ENCODE measurements around the gene SLAIN2. TPM values are rescaled to one million over a fixed set of nuclear protein-coding genes. Genes with fewer than 3 reads are reported as not detected.

SLAIN2 gene
- total RNA-seq, 1 donor from 2014 or later = 62.9 TPM

GRCh38 chr4:48334236-48334635 is 7.1 kb upstream of the SLAIN2 start:
- no peak for DNase-seq (ENCODE audit: low read depth)

DNA sequence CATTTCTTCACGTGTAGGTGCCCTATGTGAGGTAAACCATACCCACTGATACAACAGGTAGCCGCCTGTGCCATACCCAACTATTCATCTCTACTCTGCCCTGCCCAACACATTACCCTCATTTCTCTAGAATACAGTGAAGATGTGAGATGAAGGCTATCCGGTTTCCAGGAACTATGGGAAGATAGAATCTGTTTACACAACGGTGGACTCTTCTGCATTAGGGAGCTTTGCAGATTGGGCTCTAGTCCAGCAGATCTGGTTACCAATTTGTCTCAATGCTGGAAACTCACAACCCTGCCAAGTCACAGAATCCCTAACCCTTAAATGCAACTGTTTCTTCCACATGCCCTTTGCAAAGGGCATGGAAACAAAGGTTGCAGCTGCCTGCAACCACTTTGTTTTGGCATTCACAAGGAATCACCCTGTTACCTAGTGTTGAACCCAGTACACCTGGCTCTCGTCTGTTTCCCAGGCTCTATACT is 6.4 kb upstream of the SLAIN2 start:
- peak; percentile 81 for DNase-seq (ENCODE audit: low read depth)

- DNase-seq (ENCODE audit: low read depth) = no peak
Observed at GRCh38 chr4:48336146-48336870, 5.0 kb upstream of the SLAIN2 start.

DNA sequence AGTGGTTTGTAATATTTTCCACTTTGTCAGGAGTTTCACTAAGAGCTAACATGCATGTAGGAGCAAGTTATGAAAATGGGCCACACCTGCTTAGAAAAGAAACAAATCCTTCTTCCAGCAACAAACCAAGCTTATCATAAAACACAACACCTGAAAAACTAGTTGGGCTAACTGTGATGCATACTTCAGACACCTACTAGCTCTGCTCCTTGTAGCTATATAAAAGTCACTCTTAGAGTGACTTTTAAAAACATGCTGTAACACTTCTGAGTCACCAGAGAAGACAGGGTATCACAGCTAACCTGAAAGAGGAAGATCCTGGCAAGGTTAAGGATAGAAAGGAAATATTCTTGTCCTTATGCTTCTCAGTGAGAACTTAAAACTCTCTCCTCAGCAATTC is 3.6 kb upstream of the SLAIN2 start:
- DNase-seq (ENCODE audit: low read depth) = no peak

- no peak for DNase-seq (ENCODE audit: low read depth)
Observed at GRCh38 chr4:48339642-48340041, 1.7 kb upstream of the SLAIN2 start.

DNA sequence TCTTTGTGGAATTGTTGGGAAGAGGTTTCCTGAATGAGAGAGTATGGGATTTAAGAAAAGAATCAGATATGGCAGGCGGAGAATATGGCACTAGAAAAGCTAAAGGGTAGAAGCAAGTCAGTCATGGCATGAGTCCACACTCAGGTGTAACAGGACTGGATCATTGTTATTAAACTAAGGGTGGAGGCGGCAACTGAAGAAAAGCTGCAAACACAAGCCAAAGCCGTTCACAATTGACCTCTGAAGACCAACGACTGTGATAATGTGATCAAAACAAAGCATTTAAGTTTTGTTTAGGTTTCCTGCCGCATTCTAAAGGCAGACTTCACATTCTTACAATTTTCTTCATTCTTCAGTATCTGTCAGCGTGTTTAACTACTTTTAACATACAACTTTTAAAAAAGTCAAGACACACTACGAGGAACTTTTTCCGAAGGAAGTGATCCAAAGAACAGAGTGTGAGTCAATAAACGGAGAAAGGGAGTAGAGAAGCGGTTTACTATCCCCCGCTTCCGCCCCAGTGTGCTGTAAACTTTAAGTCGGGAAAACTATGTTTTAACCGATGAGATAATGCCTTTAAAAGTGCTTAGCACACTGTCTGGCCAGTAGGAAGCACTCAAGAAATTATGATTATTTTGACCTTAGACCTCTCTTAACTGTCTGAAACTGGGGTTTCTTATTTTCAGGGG is 909 bp upstream of the SLAIN2 start:
- peak; percentile 59 for DNase-seq (ENCODE audit: low read depth)

- peak; percentile 48 for DNase-seq (ENCODE audit: low read depth)
Observed at GRCh38 chr4:48341776-48342605, 662 bp downstream of the SLAIN2 start.

- no peak for DNase-seq (ENCODE audit: low read depth)
Observed at GRCh38 chr4:48342606-48342880, 1.2 kb downstream of the SLAIN2 start.

- DNase-seq (ENCODE audit: low read depth) = no peak
Observed at GRCh38 chr4:48343035-48343434, 1.7 kb downstream of the SLAIN2 start.

DNA sequence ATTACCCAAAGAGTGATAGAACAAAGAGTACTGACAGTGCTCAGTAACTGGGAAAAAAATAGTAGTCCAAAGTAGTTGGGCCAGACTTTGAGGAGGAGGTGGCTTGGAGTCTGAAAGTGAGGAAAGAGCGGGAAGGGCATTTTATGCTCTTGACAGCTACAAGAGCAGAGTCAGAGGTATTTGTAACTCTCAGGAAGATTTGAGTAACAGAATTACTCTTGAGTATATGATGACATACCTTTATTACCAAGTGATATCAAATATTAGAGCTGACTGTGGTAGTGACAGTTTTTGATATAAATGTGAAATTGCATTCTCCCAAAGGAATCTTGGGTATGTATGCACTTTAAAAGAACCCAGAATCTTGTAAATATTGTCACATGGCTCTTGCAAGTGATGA is 2.2 kb downstream of the SLAIN2 start:
- DNase-seq (ENCODE audit: low read depth) = no peak

- DNase-seq (ENCODE audit: low read depth) = no peak
Observed at GRCh38 chr4:48345542-48345941, 4.2 kb downstream of the SLAIN2 start.

DNA sequence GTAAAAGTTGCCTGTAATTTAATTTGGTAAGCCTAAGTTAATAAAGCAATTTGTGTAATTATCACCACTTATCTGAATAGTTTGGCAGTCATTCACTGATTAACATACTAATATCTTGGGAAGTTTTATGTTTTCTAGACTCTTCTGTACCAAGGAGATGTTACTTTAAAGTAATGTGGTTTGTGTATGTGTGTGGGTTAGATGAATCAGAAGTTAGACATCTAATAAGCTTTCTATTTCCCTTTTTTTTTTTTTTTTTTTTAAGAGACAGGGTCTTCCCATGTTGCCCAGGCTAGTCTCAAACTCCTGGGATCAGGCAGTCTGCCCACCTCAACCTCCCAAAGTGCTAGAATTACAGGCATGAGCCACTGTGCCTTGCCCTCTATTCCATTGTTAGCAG is 5.3 kb downstream of the SLAIN2 start:
- no peak for DNase-seq (ENCODE audit: low read depth)

- no peak for DNase-seq (ENCODE audit: low read depth)
Observed at GRCh38 chr4:48347282-48347921, 6.1 kb downstream of the SLAIN2 start.

GRCh38 chr4:48350871-48351270 is 9.5 kb downstream of the SLAIN2 start:
- no peak for DNase-seq (ENCODE audit: low read depth)

- no peak for DNase-seq (ENCODE audit: low read depth)
Observed at GRCh38 chr4:48352793-48353192, 11.5 kb downstream of the SLAIN2 start.

- no peak for DNase-seq (ENCODE audit: low read depth)
Observed at GRCh38 chr4:48356355-48356754, 15.0 kb downstream of the SLAIN2 start.

GRCh38 chr4:48360285-48361011 is 19.1 kb downstream of the SLAIN2 start:
- no peak for DNase-seq (ENCODE audit: low read depth)

DNA sequence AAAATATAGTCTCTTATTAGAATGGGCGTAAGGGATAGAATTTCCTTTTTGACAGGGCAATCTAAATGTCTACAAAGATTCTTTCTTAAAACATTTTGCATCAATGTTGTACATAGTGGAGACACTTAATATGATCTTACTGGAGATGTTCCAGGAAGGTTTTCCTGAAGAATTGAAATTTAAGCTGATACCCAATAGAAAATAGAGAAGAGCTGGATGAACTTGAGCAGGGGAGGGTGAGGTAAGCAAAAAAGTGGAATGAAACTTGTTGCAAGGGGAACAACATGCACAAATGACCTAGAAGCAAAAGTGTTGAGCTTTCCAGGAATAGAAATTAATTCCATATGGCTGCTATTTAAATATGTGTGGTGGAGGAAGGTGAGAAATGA is 19.7 kb downstream of the SLAIN2 start:
- DNase-seq (ENCODE audit: low read depth) = no peak

- no peak for DNase-seq (ENCODE audit: low read depth)
Observed at GRCh38 chr4:48366611-48367010, 25.3 kb downstream of the SLAIN2 start.

DNA sequence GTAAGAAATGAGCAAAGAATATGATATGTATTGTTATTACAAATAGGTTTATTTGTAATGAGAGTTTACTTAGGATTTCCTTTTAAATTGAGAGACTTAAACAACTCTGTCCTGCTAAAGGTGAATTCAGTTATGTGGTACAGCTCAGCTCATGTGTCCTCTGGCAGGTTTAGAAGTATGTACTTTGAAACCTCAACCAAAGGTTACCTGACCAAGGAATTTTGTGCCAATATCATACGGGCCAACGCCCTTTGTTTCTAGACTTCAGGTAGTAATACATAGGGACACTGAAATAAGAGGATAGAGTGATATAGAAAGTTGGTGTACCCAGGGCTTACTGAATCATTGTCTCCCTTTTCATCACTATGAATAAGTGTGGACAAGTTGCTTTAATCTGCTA is 25.7 kb downstream of the SLAIN2 start:
- no peak for DNase-seq (ENCODE audit: low read depth)

DNA sequence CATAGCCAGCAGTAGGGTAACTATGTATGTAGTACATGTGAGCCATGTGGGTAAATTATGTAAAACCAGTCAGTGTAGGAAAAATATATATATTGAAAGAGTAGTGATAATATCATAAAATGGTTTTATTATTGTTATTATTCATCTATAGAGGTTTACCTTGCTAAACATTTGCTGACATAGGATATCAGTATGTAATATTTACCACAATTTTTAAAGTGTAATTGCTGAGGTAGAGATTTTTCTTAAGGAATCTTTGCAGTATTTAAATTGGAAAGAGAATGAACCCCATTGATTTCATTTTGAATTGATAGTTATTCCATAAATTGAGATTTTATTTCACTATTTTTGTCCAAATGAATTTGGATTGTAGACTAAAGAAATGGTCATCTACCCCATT is 27.1 kb downstream of the SLAIN2 start:
- no peak for DNase-seq (ENCODE audit: low read depth)
